DOHH2 (cell line): ENCODE measurements around the gene PADI1.

Source experiments
- H3F3A ChIP-seq: fragments of 200-600 bp; sonication (generic), shearing (Covaris generic); 2 replicates; pipeline ENCODE4 v1.6.0; 2016; ENCODE audit warnings: antibody characterized with exemption, mild to moderate bottlenecking; ENCODE audit not compliant: control insufficient read depth, insufficient read depth
- H3K27ac ChIP-seq: fragments of 200-600 bp; sonication (generic); 2 replicates; pipeline ENCODE4 v1.5.1; 2014; ENCODE audit warnings: low read depth, mild to moderate bottlenecking, low read length, moderate library complexity
- H3K27me3 ChIP-seq: fragments of 200-600 bp; sonication (generic); 2 replicates; pipeline ENCODE4 v1.6.1; 2014; ENCODE audit warnings: mild to moderate bottlenecking, low read length, mixed read lengths; ENCODE audit not compliant: control insufficient read depth
- H3K36me3 ChIP-seq: fragments of 200-600 bp; sonication (generic); 2 replicates; pipeline ENCODE4 v1.6.1; 2014; ENCODE audit warnings: mild to moderate bottlenecking, low read length, moderate library complexity, mixed read lengths; ENCODE audit not compliant: control insufficient read depth
- H3K4me1 ChIP-seq: fragments of 200-600 bp; sonication (generic); 2 replicates; pipeline ENCODE4 v1.6.1; 2014; ENCODE audit warnings: mild to moderate bottlenecking, low read length, mixed read lengths; ENCODE audit not compliant: control insufficient read depth
- H3K4me2 ChIP-seq: fragments of 200-600 bp; sonication (generic); 2 replicates; pipeline ENCODE4 v1.6.0; 2014; ENCODE audit warnings: mild to moderate bottlenecking, low read length, moderate library complexity
- H3K4me3 ChIP-seq: fragments of 200-600 bp; sonication (generic); 2 replicates; pipeline ENCODE4 v1.5.1; 2014; ENCODE audit warnings: mild to moderate bottlenecking, low read length, mixed read lengths
- H3K79me2 ChIP-seq: fragments of 200-600 bp; sonication (generic); 2 replicates; pipeline ENCODE4 v1.6.1; 2014; ENCODE audit warnings: mild to moderate bottlenecking, low read length, mixed read lengths; ENCODE audit not compliant: control insufficient read depth
- H3K9me2 ChIP-seq: fragments of 200-600 bp; sonication (generic); replicated peaks from 2 replicates; pipeline ENCODE4 v1.6.1; 2014; ENCODE audit warnings: mild to moderate bottlenecking, low read length, mixed read lengths; ENCODE audit not compliant: control insufficient read depth
- H3K9me3 ChIP-seq: fragments of 200-600 bp; sonication (generic); 2 replicates; pipeline ENCODE4 v1.6.1; 2014; ENCODE audit warnings: antibody characterized with exemption, low read length, mixed read lengths; ENCODE audit not compliant: control insufficient read depth, insufficient read depth
- H4K20me1 ChIP-seq: fragments of 200-600 bp; sonication (generic); 2 replicates; pipeline ENCODE4 v1.6.0; 2014; ENCODE audit warnings: low read depth, mild to moderate bottlenecking, antibody characterized with exemption, low read length, moderate library complexity; ENCODE audit not compliant: control insufficient read depth, insufficient read depth
- CTCF ChIP-seq: fragments of 200-600 bp; sonication (generic); IDR thresholded peaks from one replicate; pipeline ENCODE4 v1.5.1; 2014; ENCODE audit warnings: antibody characterized with exemption, mild to moderate bottlenecking, low read depth, low read length; ENCODE audit not compliant: poor library complexity, severe bottlenecking
- EZH2phosphoT487 ChIP-seq: fragments of 200-600 bp; sonication (generic); IDR thresholded peaks from 2 replicates; pipeline ENCODE4 v1.6.1; 2017; ENCODE audit warnings: borderline replicate concordance, mild to moderate bottlenecking, antibody characterized with exemption, low read length, moderate library complexity, mixed read lengths

The PADI1 gene

DNA sequence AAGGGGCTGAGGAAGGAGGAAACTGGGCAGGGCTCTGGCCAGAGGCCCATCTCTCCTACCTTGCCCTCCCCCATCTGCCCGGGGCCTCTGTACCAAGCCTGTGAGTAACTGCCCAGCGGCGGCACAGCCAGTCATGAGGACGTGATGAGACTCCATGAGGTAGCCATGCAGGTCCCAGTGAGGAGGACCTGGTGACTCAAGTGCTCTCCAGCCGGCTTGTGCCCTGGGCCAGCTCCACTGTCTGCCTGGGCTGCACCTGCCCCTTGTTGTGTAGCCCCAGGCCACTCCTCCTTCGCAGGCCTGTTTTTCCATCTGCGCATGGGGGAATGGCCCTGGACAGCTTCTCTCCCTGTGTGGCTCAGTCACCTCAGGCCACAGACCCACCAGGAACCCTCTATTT lies 42.0 kb upstream of the PADI1 start:
- H3K79me2 ChIP-seq = no peaks in the 10 kb centered on the region
- no peak for TF ChIP-seq EZH2phosphoT487
- TF ChIP-seq CTCF = no peak
- peaks cover 3% of the 10 kb centered on the region; the same call in 1 of the 2 replicates for H3K9me3 ChIP-seq
- no peaks in the 10 kb centered on the region for H3K36me3 ChIP-seq
- H3K27me3 ChIP-seq = no peaks in the 10 kb centered on the region
- no peaks in the 10 kb centered on the region for H4K20me1 ChIP-seq
- H3K27ac ChIP-seq = no peak overlapping the region
- no peak overlapping the region for H3K4me3 ChIP-seq
- H3F3A ChIP-seq = no peaks in the 10 kb centered on the region
- no peaks in the 10 kb centered on the region for H3K9me2 ChIP-seq
- no peak overlapping the region for H3K4me2 ChIP-seq
- H3K4me1 ChIP-seq = peaks cover 5% of the 10 kb centered on the region

GRCh38 chr1:17163371-17163770 lies 41.6 kb upstream of the PADI1 start:
- Histone ChIP-seq H3K4me3 (no peak overlapping the region), H4K20me1 (no peaks in the 10 kb centered on the region), H3K36me3 (no peaks in the 10 kb centered on the region), H3K9me2 (no peaks in the 10 kb centered on the region), H3K27ac (no peak overlapping the region), H3K79me2 (no peaks in the 10 kb centered on the region), H3K4me1 (peaks cover 5% of the 10 kb centered on the region), H3K4me2 (no peak overlapping the region), H3K27me3 (no peaks in the 10 kb centered on the region), H3F3A (no peaks in the 10 kb centered on the region), H3K9me3 (peaks cover 3% of the 10 kb centered on the region; the same call in 1 of the 2 replicates)
- TF ChIP-seq CTCF = no peak
- no peak for TF ChIP-seq EZH2phosphoT487

GRCh38 chr1:17163789-17164666 lies 40.9 kb upstream of the PADI1 start:
- Histone ChIP-seq H3K9me3 (peaks cover 3% of the 10 kb centered on the region; the same call in 1 of the 2 replicates), H3K27ac (no peak overlapping the region), H3K4me1 (peaks cover 5% of the 10 kb centered on the region)

More at GRCh38 chr1:17163789-17164666, 40.9 kb upstream of the PADI1 start:
- H4K20me1 ChIP-seq = no peaks in the 10 kb centered on the region
- H3K4me2 ChIP-seq = no peak overlapping the region
- no peak overlapping the region for H3K4me3 ChIP-seq
- no peaks in the 10 kb centered on the region for H3K9me2 ChIP-seq
- no peaks in the 10 kb centered on the region for H3K36me3 ChIP-seq
- H3F3A ChIP-seq = no peaks in the 10 kb centered on the region
- no peaks in the 10 kb centered on the region for H3K27me3 ChIP-seq
- no peaks in the 10 kb centered on the region for H3K79me2 ChIP-seq
- TF ChIP-seq CTCF (no peak), EZH2phosphoT487 (no peak)
